Effector CD8-positive, alpha-beta T cell (primary cell): ENCODE results near the gene CCDC192.
"Not testable (repeated sequence)": the region's sequence is repeated elsewhere in the genome, so short reads cannot be mapped to it uniquely, and the experiment has no call there.

Experiments used
- DNase-seq: peaks from one replicate; lab custom pipeline; 2025; lab: John Stamatoyannopoulos, UW

Gene CCDC192

GRCh38 chr5:127847641-127848040 is 144.4 kb downstream of the CCDC192 start:
- DNase-seq: not testable (repeated sequence)

GRCh38 chr5:127848098-127848497 is 144.9 kb downstream of the CCDC192 start:
- no peak for DNase-seq

- no peak for DNase-seq
Measured at GRCh38 chr5:127849408-127849807, 146.2 kb downstream of the CCDC192 start.

GRCh38 chr5:127849891-127850290 is 146.7 kb downstream of the CCDC192 start:
- DNase-seq: no peak

- no peak for DNase-seq
Measured at GRCh38 chr5:127851964-127852363, 148.8 kb downstream of the CCDC192 start.

GRCh38 chr5:127854520-127854919 is 151.3 kb downstream of the CCDC192 start:
- DNase-seq: no peak

GRCh38 chr5:127856292-127856691 is 153.1 kb downstream of the CCDC192 start:
- DNase-seq: no peak

GRCh38 chr5:127858116-127858784 is 155.1 kb downstream of the CCDC192 start:
- DNase-seq: no peak

- DNase-seq: no peak
Measured at GRCh38 chr5:127860291-127860690, 157.1 kb downstream of the CCDC192 start.

- DNase-seq: no peak
Measured at GRCh38 chr5:127863161-127863560, 160.0 kb downstream of the CCDC192 start.

- DNase-seq: no peak
Measured at GRCh38 chr5:127863610-127864395, 160.6 kb downstream of the CCDC192 start.

- DNase-seq: no peak
Measured at GRCh38 chr5:127864511-127864910, 161.3 kb downstream of the CCDC192 start.

GRCh38 chr5:127865273-127865672 is 162.1 kb downstream of the CCDC192 start:
- no peak for DNase-seq

GRCh38 chr5:127867022-127867783 is 164.0 kb downstream of the CCDC192 start:
- DNase-seq: no peak

- no peak for DNase-seq
Measured at GRCh38 chr5:127870914-127871313, 167.7 kb downstream of the CCDC192 start.

- DNase-seq: no peak
Measured at GRCh38 chr5:127871503-127872153, 168.4 kb downstream of the CCDC192 start.

- no peak for DNase-seq
Measured at GRCh38 chr5:127872494-127872893, 169.3 kb downstream of the CCDC192 start.

GRCh38 chr5:127875235-127876021 is 172.2 kb downstream of the CCDC192 start:
- no peak for DNase-seq

GRCh38 chr5:127876384-127876783 is 173.2 kb downstream of the CCDC192 start:
- DNase-seq: no peak

GRCh38 chr5:127878174-127878750 is 175.1 kb downstream of the CCDC192 start:
- no peak for DNase-seq

- DNase-seq: no peak
Measured at GRCh38 chr5:127884416-127884815, 181.2 kb downstream of the CCDC192 start.
